Left colon (tissue), 2 donors: ENCODE measurements around the gene CCDC9. TPM values are rescaled to one million over a fixed set of nuclear protein-coding genes. Genes with fewer than 3 reads are reported as not detected.
A peak's percentile ranks its signal among the peaks of the same experiment; 100 is the strongest.
"Not testable (repeated sequence)": the region's sequence is repeated elsewhere in the genome, so short reads cannot be mapped to it uniquely, and the experiment has no call there.

ENCODE experiments used
- ATAC-seq: fragments of 200-7000 bp; cut with Tn5 transposase; one replicate; pipeline ENCODE4 v1.9.1; 2020; ENCODE audit warnings: mild to moderate bottlenecking, moderate library complexity
- DNase-seq, 2 donors: peaks; one replicate each; pipeline ENCODE4 v3.0.0-alpha.2; 2020
- intact Hi-C, 2 donors: fragments of 100-400 bp; cut with DNase I in 1 of 2; cut with micrococcal nuclease in 1 of 2; formaldehyde crosslinking; loops; one replicate each; pipeline versions ENCODE4 v1.11.2 to v1.14.0; 2022; cut with DNase I, micrococcal nuclease
- total RNA-seq, 2 donors: library from RNA; stranded (reverse); fragmentation: NEBNext Ultra II Directional; extraction: Animal tissue kit (Norgen Biotek cat#: 25700); gene quantifications; one replicate each; pipeline ENCODE4 v1.2.1, GENCODE V29; 2021
- donor health status: DM: no; HTN: no; CAD: no.
- donor health status: DM: yes; HTN: yes; CAD: no.

CCDC9 gene
- total RNA-seq, 2 donors from 2014 or later: 28.0 to 36.7 TPM

- ATAC-seq: no peak
These were observed 25.5 kb upstream of the CCDC9 start, which contains the start of gene BBC3 for GRCh38 chr19:47230921-47231214. TSS of gene BBC3 (minus strand) at chr19:47231199. CDS start at chr19:47228431, 2,768 bp downstream.

GRCh38 chr19:47231215-47232054 is 24.9 kb upstream of the CCDC9 start:
- intact Hi-C loops: no loop called here
- DNase-seq: peak; percentile 93 to 94
- peak; percentile 57 for ATAC-seq

More at GRCh38 chr19:47230921-47231214, 25.5 kb upstream of the CCDC9 start, which contains the start of gene BBC3:
- no peak for DNase-seq
- intact Hi-C loops: no loop called here

DNA sequence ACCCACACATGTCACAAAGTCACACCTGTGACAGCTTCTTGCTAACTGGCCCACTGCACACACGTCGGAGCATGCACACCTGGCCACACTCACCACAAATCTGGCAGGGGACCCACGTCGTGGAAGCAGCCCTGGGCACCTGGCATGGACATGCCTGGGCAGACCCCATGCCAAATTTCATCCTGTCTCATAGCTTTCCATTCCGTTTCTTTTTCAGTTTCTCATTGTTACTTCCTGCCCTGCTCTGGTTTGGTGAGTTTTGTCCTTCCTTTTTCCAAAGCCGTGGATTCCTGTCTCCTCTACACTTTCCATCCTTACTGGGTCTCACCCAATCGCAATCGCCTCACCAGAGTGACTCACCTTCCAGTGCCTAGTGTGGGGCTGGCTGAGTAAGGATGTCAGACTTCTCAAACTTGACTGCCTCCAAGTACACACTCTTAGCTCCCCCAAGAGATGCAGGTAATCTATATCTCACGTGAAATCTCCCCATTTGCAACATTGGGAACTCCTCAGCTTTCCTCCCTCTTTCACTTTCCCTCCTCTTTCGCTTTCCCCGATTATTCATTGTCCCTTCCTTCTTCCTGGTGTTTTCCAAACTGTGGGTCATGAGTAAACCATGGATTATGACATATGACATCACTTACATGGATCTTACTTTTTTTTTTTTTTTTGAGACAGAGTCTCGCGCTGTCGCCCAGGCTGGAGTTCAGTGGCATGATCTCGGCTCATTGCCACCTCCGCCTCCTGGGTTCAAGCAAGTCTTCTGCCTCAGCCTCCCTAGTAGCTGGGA is 23.7 kb upstream of the CCDC9 start:
- peak; percentile 53 to 62 for DNase-seq
- intact Hi-C loops: no loop called here
- ATAC-seq: peak; percentile 48

- no peak for DNase-seq
- no peak for ATAC-seq
- intact Hi-C loops: no loop called here
These were observed 20.2 kb upstream of the CCDC9 start for GRCh38 chr19:47236072-47236675.

GRCh38 chr19:47239152-47239551 is 17.2 kb upstream of the CCDC9 start:
- intact Hi-C loops: no loop called here
- DNase-seq (no peak), ATAC-seq (no peak)

- DNase-seq: peak; percentile 53 to 69
- intact Hi-C loops: loop anchor here in 1 of 2 donors (10.0 kb wide), 1 partner anchor 95 kb away; no protein-coding TSS in a partner anchor
- ATAC-seq: no peak
These were observed 16.6 kb upstream of the CCDC9 start for GRCh38 chr19:47239610-47240296.

GRCh38 chr19:47240556-47240955 is 15.8 kb upstream of the CCDC9 start:
- DNase-seq (no peak), ATAC-seq (no peak)
- intact Hi-C loops: loop anchor here in 1 of 2 donors (10.0 kb wide), 1 partner anchor 96 kb away; no protein-coding TSS in a partner anchor

GRCh38 chr19:47240996-47241918 is 15.1 kb upstream of the CCDC9 start:
- DNase-seq (peak; percentile 83 to 90), ATAC-seq (peak; percentile 64)
- intact Hi-C loops: loop anchor here in 1 of 2 donors (10.0 kb wide), 1 partner anchor 96 kb away; no protein-coding TSS in a partner anchor

GRCh38 chr19:47241919-47242577 is 14.3 kb upstream of the CCDC9 start:
- ATAC-seq (no peak), DNase-seq (no peak)
- intact Hi-C loops: loop anchor here in 1 of 2 donors (10.0 kb wide), 1 partner anchor 97 kb away; no protein-coding TSS in a partner anchor

GRCh38 chr19:47243364-47243775 is 13.0 kb upstream of the CCDC9 start:
- intact Hi-C loops: loop anchor here in 1 of 2 donors (10.0 kb wide), 1 partner anchor 99 kb away; no protein-coding TSS in a partner anchor
- DNase-seq: no peak
- ATAC-seq: no peak

DNA sequence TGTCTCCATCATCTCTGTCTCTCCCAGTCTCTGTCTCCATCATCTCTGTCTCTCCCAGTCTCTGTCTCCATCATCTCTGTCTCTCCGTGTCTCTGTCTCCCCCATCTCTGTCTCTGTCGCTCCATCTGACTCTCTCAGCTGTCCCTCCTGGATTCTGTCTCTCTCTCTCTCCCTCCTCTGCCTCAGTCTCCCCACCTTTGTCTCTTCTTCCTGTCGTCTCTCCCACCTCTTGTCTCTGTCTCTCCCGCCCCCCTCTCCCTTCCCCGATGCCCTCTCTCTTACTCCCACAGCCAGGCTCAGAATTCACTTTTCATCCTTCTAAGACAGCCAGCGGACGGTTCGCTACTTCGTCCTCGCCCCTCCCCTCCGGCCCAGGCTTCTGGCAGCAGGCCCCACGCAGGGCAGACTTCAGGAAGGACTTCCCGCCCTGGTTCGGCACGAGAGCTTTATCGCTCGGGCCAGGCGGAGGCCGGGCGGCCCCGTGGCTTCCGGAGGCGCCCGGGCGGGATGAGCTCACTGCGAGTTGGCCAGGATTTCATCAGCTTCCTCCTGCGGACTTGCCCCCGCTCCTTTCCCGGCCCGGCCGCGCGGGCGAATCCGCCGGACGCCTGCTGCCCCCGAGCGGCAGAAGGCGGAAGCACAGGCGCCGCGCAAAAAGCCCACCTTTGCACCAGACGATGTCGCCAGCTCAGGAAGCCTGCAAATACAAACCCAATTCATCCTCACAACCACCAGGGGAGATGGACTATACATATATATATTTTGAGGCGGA is 12.4 kb upstream of the CCDC9 start:
- ATAC-seq: peak; percentile 88
- DNase-seq: peak; percentile 89 to 93
- intact Hi-C loops: loop anchor here in 1 of 2 donors (10.0 kb wide), 1 partner anchor 99 kb away; no protein-coding TSS in a partner anchor

DNA sequence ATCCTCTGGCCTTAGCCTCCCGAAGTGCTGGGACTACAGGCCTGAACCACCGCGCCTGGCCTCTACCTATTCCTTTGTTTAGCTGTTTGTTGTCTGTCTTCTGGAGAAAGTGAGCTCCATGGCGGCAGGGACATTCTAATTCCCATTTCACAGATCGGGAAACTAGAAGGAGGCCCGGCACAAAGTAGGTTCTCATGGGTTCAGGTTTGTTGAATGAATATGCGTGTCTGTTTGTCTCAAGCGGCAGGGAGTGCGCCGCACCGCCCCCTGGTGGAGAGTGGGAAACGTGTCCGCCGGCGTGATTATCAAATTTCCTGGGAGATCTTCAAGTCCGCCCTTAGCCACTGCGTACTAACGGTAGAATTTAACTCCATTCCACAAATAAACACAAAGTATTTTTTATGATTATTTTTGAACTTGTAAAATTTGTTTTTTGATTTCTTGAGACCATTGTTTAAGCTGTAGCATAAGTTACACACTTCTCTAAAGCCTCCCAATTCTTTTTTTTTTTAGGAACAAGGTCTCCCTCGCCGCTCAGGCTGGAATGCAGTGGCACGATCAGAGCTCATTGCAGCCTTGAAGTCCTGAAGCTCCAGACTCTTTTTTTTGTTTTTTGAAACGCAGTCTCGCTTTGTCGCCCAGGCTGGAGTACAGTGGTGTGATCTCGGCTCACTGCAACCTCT is 8.9 kb upstream of the CCDC9 start:
- intact Hi-C loops: loop anchor here (5.0 to 10.0 kb wide), 3 partner anchors 40 to 103 kb away; no protein-coding TSS in a partner anchor
- DNase-seq (peak in 1 of 2 donors; percentile 83), ATAC-seq (no peak)

GRCh38 chr19:47253016-47253415 is 3.3 kb upstream of the CCDC9 start:
- intact Hi-C loops, ATAC-seq, DNase-seq: not testable (repeated sequence)

DNA sequence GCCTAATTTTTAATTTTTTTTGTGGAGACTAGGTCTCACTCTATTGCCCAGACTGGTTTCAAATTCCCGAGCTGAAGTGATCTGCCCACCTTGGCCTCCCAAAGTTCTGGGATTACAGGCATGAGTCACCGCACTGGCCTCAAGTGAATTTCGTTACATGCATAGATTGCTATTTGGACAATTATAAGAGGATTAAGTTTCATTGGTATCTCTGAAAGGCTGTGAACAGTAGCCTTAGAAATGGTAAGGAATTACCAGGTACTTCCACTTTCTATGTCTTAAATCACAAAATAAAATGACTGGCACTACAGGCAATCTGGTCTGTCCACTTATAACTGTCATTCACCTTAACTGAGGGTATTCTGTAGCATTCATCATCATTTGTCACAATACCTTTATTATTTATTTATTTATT is 2.9 kb upstream of the CCDC9 start:
- ATAC-seq: no peak
- no peak for DNase-seq
- intact Hi-C loops: no loop called here

GRCh38 chr19:47253970-47254369 is 2.4 kb upstream of the CCDC9 start:
- intact Hi-C loops: no loop called here
- DNase-seq (no peak), ATAC-seq (no peak)
